Measurements from ENCODE around the gene CLEC16A.

The CLEC16A gene

DNA sequence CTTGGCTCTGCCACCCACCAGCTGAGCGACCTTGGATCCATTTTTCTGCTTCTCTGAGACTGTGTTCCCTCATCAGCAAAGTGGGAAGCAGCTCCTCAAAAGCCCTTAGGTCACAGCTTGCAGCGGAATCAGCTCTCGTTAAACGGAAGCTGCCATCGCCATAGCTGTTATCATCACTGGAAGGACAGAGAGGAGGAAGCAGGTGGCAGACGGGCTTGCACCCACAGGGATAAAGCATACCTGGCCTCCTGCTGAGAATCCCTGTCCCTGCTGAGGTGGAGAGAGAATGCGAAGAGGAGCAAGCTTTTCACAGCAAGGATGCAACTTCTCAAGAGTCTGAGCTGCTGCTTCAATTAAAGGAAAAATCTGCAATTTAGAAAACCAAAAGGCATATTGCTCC lies 106.6 kb downstream of the CLEC16A start:
- no peak overlapping the region for H3K4me3 ChIP-seq (ENCODE audit: low read depth, low read length)
- TF ChIP-seq CTCF (IDR thresholded peaks at IDR 0.05; ENCODE audit: low read depth, low read length): no peak

- no peak overlapping the region for H3K4me3 ChIP-seq (ENCODE audit: low read depth, low read length)
- TF ChIP-seq CTCF (IDR thresholded peaks at IDR 0.05; ENCODE audit: low read depth, low read length): no peak
These were observed 107.1 kb downstream of the CLEC16A start for GRCh38 chr16:11051430-11051829.

GRCh38 chr16:11051879-11052808 lies 107.8 kb downstream of the CLEC16A start:
- H3K4me3 ChIP-seq (ENCODE audit: low read depth, low read length): no peak overlapping the region
- no peak for TF ChIP-seq CTCF (IDR thresholded peaks at IDR 0.05; ENCODE audit: low read depth, low read length)

DNA sequence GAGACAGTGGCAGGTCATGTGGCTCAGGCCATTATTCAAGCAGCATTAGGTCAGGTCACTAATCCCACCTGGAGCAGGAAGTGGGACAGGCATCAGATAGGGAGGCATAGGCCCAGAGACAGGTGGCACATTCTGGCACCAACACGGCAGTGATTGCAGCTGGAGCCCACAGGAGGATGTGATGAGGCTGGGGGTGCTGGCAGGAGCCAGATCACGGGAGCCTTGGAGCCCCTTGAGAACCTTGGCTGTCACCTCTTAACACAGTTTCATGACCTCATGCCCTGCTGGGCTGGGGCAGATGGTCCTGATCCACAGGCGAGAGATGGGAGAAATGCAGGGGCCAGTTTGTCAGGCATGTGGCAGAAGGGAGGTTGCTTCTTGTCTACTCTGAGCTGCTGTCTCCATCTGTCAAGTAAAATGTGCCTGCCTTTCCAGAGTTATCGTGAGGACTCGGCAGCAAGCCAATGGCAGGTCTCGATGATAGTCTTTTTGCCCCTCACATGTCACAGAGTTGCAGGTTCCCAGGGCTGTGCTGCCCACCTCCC lies 109.6 kb downstream of the CLEC16A start:
- no peak for TF ChIP-seq CTCF (IDR thresholded peaks at IDR 0.05; ENCODE audit: low read depth, low read length)
- H3K4me3 ChIP-seq (ENCODE audit: low read depth, low read length): no peak overlapping the region

- no peak for TF ChIP-seq CTCF (IDR thresholded peaks at IDR 0.05; ENCODE audit: low read depth, low read length)
- H3K4me3 ChIP-seq (ENCODE audit: low read depth, low read length): no peak overlapping the region
These were observed 112.0 kb downstream of the CLEC16A start for GRCh38 chr16:11056090-11056992.

DNA sequence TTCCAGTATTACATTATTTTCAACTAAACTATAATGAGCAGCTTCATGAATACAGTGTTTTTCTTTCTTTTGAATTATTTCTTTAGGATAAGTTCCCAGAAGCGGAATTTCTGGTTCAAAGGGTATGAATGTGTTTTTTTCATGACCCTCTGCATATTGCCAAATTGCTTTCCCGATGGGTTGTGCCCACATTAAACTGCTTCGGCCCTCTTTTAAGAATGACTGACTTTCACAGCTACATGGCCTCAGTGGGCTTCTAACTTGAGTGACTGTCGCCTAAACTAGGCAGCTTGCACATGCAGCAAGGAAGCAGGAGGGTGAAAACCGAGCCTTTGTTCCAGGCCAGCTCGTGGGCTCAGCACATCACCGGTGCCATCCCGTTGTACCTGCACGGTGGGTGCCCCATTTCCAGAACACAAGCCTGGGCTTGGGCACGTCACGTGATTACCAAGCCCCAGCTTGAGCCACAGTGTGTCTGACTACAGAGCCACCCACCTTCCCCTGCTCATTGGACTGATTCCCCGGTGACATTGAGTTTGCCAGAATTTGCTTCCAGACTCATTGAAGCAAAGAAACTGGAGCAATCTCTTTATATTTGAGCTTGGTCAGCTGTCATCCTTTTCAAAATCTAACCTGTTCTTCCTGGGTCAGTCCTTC lies 112.8 kb downstream of the CLEC16A start:
- no peak overlapping the region for H3K4me3 ChIP-seq (ENCODE audit: low read depth, low read length)
- TF ChIP-seq CTCF (IDR thresholded peaks at IDR 0.05; ENCODE audit: low read depth, low read length): no peak

Data from WI38 (cell line).